VCaP (cell line): ENCODE data around the gene GRAMD1B.
"Not testable (repeated sequence)": the region's sequence is repeated elsewhere in the genome, so short reads cannot be mapped to it uniquely, and the experiment has no call there.

Experiments
- H3K27ac ChIP-seq: fragments of 450-650 bp; 2 replicates; pipeline ENCODE4 v1.5.1; 2017
- TF ChIP-seq, protein P1 (sequence below): fragments of 450-650 bp; conservative IDR thresholded peaks from 2 replicates; pipeline ENCODE4 v1.5.1; 2017; ENCODE audit warnings: mild to moderate bottlenecking, moderate library complexity

Gene GRAMD1B

GRCh38 chr11:123517559-123518364 is 87.7 kb downstream of the GRAMD1B start:
- TF ChIP-seq, protein P1, sequence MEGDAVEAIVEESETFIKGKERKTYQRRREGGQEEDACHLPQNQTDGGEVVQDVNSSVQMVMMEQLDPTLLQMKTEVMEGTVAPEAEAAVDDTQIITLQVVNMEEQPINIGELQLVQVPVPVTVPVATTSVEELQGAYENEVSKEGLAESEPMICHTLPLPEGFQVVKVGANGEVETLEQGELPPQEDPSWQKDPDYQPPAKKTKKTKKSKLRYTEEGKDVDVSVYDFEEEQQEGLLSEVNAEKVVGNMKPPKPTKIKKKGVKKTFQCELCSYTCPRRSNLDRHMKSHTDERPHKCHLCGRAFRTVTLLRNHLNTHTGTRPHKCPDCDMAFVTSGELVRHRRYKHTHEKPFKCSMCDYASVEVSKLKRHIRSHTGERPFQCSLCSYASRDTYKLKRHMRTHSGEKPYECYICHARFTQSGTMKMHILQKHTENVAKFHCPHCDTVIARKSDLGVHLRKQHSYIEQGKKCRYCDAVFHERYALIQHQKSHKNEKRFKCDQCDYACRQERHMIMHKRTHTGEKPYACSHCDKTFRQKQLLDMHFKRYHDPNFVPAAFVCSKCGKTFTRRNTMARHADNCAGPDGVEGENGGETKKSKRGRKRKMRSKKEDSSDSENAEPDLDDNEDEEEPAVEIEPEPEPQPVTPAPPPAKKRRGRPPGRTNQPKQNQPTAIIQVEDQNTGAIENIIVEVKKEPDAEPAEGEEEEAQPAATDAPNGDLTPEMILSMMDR: no peak
- no peak overlapping the region for H3K27ac ChIP-seq

GRCh38 chr11:123518496-123519054 is 88.5 kb downstream of the GRAMD1B start:
- TF ChIP-seq, protein P1: no peak
- no peak overlapping the region for H3K27ac ChIP-seq

DNA sequence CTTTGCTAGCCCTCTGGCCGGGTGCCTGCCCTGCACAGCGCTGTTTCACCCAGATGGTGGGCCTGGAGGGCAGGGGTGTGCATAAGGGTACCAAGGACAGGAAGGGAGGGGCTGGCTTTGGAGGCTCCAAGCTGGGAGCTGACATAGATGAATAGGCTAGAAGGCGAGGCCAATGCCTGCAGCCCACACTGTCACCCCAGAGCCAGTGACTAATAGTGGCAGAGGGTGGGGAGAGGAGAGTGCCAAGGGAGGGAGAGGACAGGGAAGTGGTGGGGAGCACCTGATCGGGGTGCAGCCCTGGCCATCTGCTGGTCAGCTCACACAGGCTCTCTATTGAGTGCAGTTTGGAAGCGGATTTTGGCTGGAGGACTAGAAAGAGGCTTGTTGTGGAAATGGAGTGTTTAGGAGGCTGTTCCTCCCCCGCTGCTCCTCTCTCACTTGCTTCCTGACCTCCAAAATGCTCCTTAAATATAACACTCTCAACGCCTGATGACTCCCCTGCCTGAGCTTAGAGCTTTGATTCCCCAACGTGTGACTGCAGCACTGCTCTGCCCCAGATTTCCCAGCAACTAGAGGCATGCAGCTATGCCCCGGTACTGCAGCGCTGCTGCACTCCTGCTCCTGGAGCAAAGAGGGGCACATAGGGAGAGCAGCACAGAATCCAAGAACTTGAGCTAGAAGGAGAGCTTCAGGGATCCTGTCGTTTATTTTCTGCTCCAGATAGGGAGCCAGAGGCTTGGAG is 89.2 kb downstream of the GRAMD1B start:
- TF ChIP-seq, protein P1: no peak
- no peak overlapping the region for H3K27ac ChIP-seq

DNA sequence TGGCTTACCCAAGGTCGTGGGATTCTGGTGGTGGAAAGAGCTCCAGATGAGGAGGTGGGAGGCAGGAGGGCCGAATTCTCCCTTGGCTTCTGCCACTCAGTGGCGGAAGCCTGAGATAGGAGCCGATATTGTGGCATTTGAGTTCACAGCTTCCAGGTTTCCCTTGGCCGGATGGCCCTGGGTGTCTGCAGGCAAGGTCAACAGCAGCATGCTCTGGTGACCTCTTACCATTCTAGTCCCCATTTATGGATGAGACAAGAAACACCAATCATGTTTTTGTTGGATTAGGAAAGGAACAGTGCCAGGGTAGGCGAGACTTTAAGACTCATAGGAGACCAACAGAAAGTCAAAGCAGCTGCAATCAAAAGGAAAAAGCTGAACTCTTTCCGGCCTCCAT is 89.7 kb downstream of the GRAMD1B start:
- H3K27ac ChIP-seq: no peak overlapping the region
- TF ChIP-seq, protein P1: no peak

DNA sequence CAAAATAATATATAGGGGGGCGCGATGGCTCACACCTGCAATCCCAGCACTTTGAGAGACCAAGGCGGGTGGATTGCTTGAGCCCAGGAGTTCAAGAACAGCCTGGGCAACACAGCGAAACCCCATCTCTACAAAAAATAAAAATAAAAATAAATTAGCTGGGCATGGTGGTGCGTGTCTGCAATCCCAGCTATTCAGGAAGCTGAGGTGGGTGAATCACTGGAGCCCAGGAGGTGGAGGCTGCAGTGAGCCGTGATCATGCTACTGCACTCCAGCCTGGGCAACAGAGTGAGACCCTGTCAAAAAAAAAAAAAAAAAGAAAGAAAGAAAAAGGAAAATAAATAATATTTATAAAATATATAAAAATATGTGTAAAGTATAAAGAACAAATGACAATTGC is 90.4 kb downstream of the GRAMD1B start:
- not testable (repeated sequence) for H3K27ac ChIP-seq

GRCh38 chr11:123521001-123521400 is 90.9 kb downstream of the GRAMD1B start:
- H3K27ac ChIP-seq: no peak overlapping the region
- TF ChIP-seq, protein P1: no peak

- no peak overlapping the region for H3K27ac ChIP-seq
- TF ChIP-seq, protein P1: no peak
Observed at GRCh38 chr11:123521930-123522329, 91.9 kb downstream of the GRAMD1B start.
